Suprapubic skin (tissue), 4 donors: Measurements from ENCODE around the gene NR0B2.

ENCODE experiments used
- POLR2A ChIP-seq, 2 donors: fragments of 450-650 bp; IDR thresholded peaks; one replicate each; pipeline ENCODE4 v1.6.1; 2017; ENCODE audit warnings: antibody characterized with exemption in 2 of 2, mild to moderate bottlenecking in 2 of 2, moderate library complexity in 2 of 2
- POLR2AphosphoS5 ChIP-seq, 3 donors: sonication (generic); formaldehyde crosslinking; IDR thresholded peaks; one replicate each; pipeline ENCODE4 v1.6.1; 2017; ENCODE audit warnings: antibody characterized with exemption in 3 of 3
- TF ChIP-seq, protein P1 (sequence below), 2 donors: fragments of 200-600 bp in 1 of 2; fragments of 450-650 bp in 1 of 2; sonication (generic) in 1 of 2; IDR thresholded peaks; one replicate each; pipeline ENCODE4 v1.5.1; 2016 to 2019; ENCODE audit warnings: antibody characterized with exemption in 2 of 2, mild to moderate bottlenecking in 1 of 2, moderate library complexity in 1 of 2

DNA sequence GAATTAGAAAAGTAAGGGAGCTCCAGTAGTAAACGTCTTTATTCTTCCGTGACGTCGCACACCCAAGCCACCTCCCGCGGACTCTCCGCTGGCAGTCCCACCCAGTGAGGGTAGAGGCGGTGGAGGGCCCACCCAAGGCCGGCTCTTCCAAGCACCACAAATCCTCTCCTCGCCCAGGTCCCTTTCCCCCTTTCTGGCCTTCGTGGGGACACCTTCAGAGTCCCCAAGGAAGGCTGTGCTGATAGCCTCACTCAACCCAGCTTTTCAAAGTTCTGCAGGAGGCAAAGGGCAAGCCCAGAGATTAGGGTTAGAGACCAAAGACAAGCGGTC is 23.3 kb downstream of the NR0B2 start:
- TF ChIP-seq, protein P1, sequence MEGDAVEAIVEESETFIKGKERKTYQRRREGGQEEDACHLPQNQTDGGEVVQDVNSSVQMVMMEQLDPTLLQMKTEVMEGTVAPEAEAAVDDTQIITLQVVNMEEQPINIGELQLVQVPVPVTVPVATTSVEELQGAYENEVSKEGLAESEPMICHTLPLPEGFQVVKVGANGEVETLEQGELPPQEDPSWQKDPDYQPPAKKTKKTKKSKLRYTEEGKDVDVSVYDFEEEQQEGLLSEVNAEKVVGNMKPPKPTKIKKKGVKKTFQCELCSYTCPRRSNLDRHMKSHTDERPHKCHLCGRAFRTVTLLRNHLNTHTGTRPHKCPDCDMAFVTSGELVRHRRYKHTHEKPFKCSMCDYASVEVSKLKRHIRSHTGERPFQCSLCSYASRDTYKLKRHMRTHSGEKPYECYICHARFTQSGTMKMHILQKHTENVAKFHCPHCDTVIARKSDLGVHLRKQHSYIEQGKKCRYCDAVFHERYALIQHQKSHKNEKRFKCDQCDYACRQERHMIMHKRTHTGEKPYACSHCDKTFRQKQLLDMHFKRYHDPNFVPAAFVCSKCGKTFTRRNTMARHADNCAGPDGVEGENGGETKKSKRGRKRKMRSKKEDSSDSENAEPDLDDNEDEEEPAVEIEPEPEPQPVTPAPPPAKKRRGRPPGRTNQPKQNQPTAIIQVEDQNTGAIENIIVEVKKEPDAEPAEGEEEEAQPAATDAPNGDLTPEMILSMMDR (IDR thresholded peaks at IDR 0.05) = no peak
- no peak for TF ChIP-seq POLR2AphosphoS5 (IDR thresholded peaks at IDR 0.05)
- no peak for TF ChIP-seq POLR2A (IDR thresholded peaks at IDR 0.05)
